ENCODE results near the gene UNC5B. TPM values are rescaled to one million over a fixed set of nuclear protein-coding genes. Genes with fewer than 3 reads are reported as not detected.
A peak's percentile ranks its signal among the peaks of the same experiment; 100 is the strongest.

The UNC5B gene
- total RNA-seq, 1 donor from 2014 or later = 22.4 TPM

DNA sequence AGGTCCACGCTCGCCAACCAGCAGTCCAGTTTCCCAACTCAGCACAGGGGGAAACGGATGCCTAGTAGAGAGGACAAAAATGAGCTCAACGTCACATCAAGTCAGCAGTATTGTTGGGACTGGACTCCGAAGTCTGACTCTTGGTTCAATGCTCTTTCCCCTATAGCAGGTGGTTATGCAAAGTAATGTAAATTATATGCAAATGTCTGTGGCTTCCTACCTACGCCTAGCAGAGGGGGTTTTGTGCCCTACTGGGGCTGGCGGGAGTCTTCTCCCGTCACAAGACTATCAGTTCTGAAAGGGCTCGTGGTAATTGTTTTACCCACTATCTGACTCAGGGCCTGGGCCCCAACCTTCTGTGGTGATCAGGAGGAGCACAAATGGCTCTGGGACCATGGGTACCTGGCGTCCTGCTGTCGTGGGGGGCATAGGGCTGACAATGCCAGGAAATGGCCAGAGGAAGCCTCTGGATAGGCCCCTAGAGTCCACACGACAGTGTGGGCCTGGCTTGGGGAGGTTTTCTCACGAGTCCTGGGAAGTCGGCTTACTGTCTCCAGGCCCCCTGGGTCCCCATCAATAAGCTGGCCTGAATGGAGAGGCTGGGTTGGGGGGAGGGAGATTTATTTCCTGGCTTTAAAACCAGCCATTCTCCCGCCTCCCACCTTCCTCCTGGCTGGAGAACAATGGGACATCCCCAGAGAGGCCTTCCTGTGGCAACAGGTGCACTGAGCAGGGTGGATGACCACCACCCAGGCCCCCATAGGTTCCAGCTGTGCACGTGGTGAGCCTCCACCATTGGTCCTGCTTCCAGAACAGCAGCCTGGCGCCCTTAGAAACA is 41.8 kb downstream of the UNC5B start:
- H3K36me3 Mint-ChIP-seq = no peaks in the 10 kb centered on the region
- H3K4me1 Mint-ChIP-seq (ENCODE audit: unreplicated experiment) = peaks cover 49% of the 10 kb centered on the region
- H3K4me3 Mint-ChIP-seq = no peak overlapping the region
- no peaks in the 10 kb centered on the region for H3K9me3 Mint-ChIP-seq
- H3K27me3 Mint-ChIP-seq = no peaks in the 10 kb centered on the region
- TF ChIP-seq, protein P1, sequence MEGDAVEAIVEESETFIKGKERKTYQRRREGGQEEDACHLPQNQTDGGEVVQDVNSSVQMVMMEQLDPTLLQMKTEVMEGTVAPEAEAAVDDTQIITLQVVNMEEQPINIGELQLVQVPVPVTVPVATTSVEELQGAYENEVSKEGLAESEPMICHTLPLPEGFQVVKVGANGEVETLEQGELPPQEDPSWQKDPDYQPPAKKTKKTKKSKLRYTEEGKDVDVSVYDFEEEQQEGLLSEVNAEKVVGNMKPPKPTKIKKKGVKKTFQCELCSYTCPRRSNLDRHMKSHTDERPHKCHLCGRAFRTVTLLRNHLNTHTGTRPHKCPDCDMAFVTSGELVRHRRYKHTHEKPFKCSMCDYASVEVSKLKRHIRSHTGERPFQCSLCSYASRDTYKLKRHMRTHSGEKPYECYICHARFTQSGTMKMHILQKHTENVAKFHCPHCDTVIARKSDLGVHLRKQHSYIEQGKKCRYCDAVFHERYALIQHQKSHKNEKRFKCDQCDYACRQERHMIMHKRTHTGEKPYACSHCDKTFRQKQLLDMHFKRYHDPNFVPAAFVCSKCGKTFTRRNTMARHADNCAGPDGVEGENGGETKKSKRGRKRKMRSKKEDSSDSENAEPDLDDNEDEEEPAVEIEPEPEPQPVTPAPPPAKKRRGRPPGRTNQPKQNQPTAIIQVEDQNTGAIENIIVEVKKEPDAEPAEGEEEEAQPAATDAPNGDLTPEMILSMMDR (conservative IDR thresholded peaks at IDR 0.05) = no peak
- H3K27ac Mint-ChIP-seq = no peak overlapping the region
- no peak for DNase-seq (ENCODE audit: extremely low spot score, unreplicated experiment)

DNA sequence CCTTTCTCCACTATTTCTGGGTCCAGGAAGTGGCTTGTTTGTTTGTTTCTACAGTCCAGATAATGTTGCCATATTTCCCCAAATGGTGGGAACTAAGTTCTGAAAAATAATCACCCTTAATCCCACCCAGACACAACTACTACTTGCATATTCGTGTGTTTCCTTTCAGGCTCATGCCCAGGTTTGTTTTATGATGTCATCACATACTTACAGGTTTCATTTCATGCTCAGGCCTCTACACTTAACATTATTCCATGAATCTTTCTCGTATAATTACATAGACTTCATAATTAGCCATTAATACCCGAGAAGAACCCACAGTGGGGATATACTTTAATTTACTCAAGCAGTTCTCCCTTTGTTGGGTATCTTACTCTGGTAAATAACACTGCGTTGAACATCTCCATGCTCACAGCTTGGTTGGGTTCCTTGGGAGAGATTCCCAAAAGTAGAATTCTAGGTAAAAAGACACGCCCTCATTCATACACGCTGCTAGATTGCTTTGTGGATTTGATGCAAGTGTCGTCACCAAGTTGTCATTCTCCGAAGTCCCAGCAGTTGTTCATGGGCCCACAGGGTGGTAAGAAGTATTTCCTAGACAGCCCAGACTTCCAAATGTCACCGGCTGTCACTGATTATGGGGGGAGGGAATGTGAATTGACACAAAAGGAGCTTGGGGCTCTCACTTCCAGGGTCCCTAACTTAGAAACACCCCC is 42.6 kb downstream of the UNC5B start:
- Mint-ChIP-seq H3K27me3 (no peaks in the 10 kb centered on the region), H3K27ac (peak overlapping the region; percentile 43), H3K4me1 (ENCODE audit: unreplicated experiment) (peaks cover 55% of the 10 kb centered on the region), H3K9me3 (no peaks in the 10 kb centered on the region), H3K36me3 (no peaks in the 10 kb centered on the region), H3K4me3 (no peak overlapping the region)
- TF ChIP-seq, protein P1 (conservative IDR thresholded peaks at IDR 0.05) = no peak
- DNase-seq (ENCODE audit: extremely low spot score, unreplicated experiment) = no peak

DNA sequence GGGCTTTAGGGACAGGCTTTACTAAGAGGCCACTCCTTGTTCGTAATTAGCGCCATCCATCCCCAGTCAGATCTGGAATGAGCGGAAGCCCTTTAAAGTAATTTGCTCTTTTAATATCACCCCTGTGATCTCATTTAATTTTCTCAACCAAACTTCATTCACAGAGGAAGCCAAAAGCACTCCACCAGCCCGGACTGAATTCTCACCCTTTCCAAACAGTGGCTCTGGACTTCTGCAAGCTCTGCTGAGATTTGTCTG is 43.1 kb downstream of the UNC5B start:
- Mint-ChIP-seq H3K4me1 (ENCODE audit: unreplicated experiment) (peaks cover 54% of the 10 kb centered on the region), H3K27me3 (no peaks in the 10 kb centered on the region), H3K9me3 (no peaks in the 10 kb centered on the region), H3K36me3 (no peaks in the 10 kb centered on the region), H3K4me3 (no peak overlapping the region), H3K27ac (peak overlapping the region; percentile 43)
- no peak for DNase-seq (ENCODE audit: extremely low spot score, unreplicated experiment)
- TF ChIP-seq, protein P1 (conservative IDR thresholded peaks at IDR 0.05) = no peak

DNA sequence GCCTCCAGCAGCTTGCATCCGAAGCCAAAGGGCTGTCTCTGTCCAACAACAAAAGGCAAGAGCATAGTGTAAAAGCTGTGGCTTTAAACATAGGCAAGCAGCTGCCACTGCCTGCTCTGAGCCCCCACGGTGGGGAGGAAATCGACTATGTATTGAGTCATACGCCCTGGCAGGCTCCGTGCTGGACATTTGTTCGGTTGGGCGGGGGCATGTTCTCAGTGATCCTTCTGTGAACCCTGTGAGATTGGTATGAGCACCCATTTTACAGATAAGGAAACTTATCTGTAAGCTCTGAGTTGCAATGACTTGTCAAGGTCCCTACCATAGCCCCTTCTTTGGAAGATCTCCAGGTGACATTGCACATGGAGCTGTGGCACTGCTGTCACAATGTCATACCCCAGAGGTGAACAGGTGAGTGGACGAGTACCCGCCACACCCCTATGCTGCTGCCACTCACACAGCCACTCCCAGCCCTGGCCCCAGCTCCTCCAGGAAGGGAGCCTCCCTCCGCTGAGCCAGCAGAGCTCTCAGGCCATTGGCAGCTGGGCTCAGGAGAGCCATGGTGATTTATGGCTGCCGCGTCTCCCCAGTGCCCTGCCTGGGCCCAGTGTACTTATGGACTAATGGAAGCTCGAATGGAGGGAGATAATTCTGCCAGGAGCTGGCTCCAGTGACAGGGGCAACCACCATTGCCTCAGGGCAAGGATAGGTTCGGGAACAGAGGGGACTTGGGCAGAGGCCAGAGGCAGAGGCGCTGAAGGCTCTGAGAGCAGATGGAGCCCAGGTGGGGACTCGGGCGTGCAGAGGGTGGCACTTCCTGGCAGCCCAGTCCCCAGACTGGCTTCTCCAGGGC is 43.7 kb downstream of the UNC5B start:
- DNase-seq (ENCODE audit: extremely low spot score, unreplicated experiment) = no peak
- Mint-ChIP-seq H3K36me3 (no peaks in the 10 kb centered on the region), H3K27ac (peak overlapping the region; percentile 43), H3K4me3 (no peak overlapping the region), H3K9me3 (no peaks in the 10 kb centered on the region), H3K27me3 (no peaks in the 10 kb centered on the region), H3K4me1 (ENCODE audit: unreplicated experiment) (peaks cover 52% of the 10 kb centered on the region)
- TF ChIP-seq, protein P1 (conservative IDR thresholded peaks at IDR 0.05) = no peak

DNA sequence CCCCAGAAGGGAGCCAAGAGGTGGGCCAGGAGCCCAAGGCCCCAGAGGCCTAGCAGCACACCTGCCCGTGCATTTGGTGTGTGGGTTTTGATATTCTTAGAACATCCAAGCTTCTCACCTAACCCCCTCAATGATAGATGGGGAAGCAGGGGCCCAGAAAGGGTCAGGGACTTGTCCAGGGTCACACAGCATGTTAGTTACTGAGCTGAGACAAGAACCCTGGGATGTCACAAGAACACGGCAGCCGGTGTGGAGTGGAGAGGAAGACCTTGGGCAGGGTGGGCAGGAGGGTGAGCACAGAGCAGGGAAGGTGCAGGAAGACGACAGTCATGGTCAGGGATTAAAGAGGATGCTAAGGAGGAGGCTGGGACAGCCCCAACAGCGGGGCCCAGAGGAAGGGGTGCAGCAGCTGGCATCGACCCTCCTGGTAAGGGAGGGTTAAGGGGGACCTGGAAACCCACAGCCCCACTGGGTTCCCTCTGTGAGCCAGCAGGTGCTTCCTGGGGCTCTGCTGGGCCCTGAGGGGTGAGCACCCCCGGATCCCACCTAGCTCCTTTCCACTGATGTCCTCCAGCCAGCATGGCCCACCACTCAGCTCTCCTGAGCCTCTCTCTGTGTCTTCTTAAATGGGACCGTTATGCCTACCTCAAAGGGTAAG is 44.4 kb downstream of the UNC5B start:
- TF ChIP-seq, protein P1 (conservative IDR thresholded peaks at IDR 0.05) = no peak
- no peaks in the 10 kb centered on the region for H3K27me3 Mint-ChIP-seq
- H3K9me3 Mint-ChIP-seq = no peaks in the 10 kb centered on the region
- no peaks in the 10 kb centered on the region for H3K36me3 Mint-ChIP-seq
- H3K4me3 Mint-ChIP-seq = no peak overlapping the region
- H3K27ac Mint-ChIP-seq = no peak overlapping the region
- DNase-seq (ENCODE audit: extremely low spot score, unreplicated experiment) = no peak
- peaks cover 50% of the 10 kb centered on the region for H3K4me1 Mint-ChIP-seq (ENCODE audit: unreplicated experiment)
